Measurements from ENCODE around the gene GALNTL6.
"Not testable (repeated sequence)": the region's sequence is repeated elsewhere in the genome, so short reads cannot be mapped to it uniquely, and the experiment has no call there.

GALNTL6 gene

GRCh38 chr4:172392741-172393140 is 579.5 kb downstream of the GALNTL6 start:
- no peak overlapping the region for H3K4me3 Mint-ChIP-seq
- no peaks in the 10 kb centered on the region for H3K9me3 Mint-ChIP-seq
- H3K4me1 Mint-ChIP-seq (ENCODE audit: low read depth), result no peaks in the 10 kb centered on the region
- no peaks in the 10 kb centered on the region for H3K27me3 Mint-ChIP-seq (ENCODE audit: low read depth)
- H3K27ac Mint-ChIP-seq, result no peak overlapping the region
- no peaks in the 10 kb centered on the region for H3K36me3 Mint-ChIP-seq (ENCODE audit: low read depth)
- no peak for DNase-seq (ENCODE audit: low spot score)

- Mint-ChIP-seq H3K4me1 (ENCODE audit: low read depth) (no peaks in the 10 kb centered on the region), H3K9me3 (no peaks in the 10 kb centered on the region), H3K27me3 (ENCODE audit: low read depth) (no peaks in the 10 kb centered on the region), H3K36me3 (ENCODE audit: low read depth) (no peaks in the 10 kb centered on the region), H3K27ac (no peak overlapping the region), H3K4me3 (no peak overlapping the region)
- DNase-seq (ENCODE audit: low spot score), result no peak
Measured at GRCh38 chr4:172393220-172393619, 580.0 kb downstream of the GALNTL6 start.

GRCh38 chr4:172404676-172405075 is 591.5 kb downstream of the GALNTL6 start:
- Mint-ChIP-seq H3K27ac (no peak overlapping the region), H3K4me1 (ENCODE audit: low read depth) (no peaks in the 10 kb centered on the region), H3K4me3 (no peak overlapping the region), H3K9me3 (no peaks in the 10 kb centered on the region), H3K27me3 (ENCODE audit: low read depth) (no peaks in the 10 kb centered on the region), H3K36me3 (ENCODE audit: low read depth) (no peaks in the 10 kb centered on the region)
- no peak for DNase-seq (ENCODE audit: low spot score)

GRCh38 chr4:172410363-172410762 is 597.2 kb downstream of the GALNTL6 start:
- Mint-ChIP-seq H3K4me1 (ENCODE audit: low read depth) (no peaks in the 10 kb centered on the region), H3K36me3 (ENCODE audit: low read depth) (no peaks in the 10 kb centered on the region), H3K4me3 (no peak overlapping the region), H3K9me3 (no peaks in the 10 kb centered on the region), H3K27me3 (ENCODE audit: low read depth) (no peaks in the 10 kb centered on the region), H3K27ac (no peak overlapping the region)
- no peak for DNase-seq (ENCODE audit: low spot score)

GRCh38 chr4:172411149-172411548 is 597.9 kb downstream of the GALNTL6 start:
- Mint-ChIP-seq H3K36me3 (ENCODE audit: low read depth) (no peaks in the 10 kb centered on the region), H3K27ac (no peak overlapping the region), H3K27me3 (ENCODE audit: low read depth) (no peaks in the 10 kb centered on the region), H3K9me3 (no peaks in the 10 kb centered on the region), H3K4me3 (no peak overlapping the region), H3K4me1 (ENCODE audit: low read depth) (no peaks in the 10 kb centered on the region)
- DNase-seq (ENCODE audit: low spot score), result no peak

GRCh38 chr4:172412851-172413580 is 599.8 kb downstream of the GALNTL6 start:
- Mint-ChIP-seq H3K27me3 (ENCODE audit: low read depth) (no peaks in the 10 kb centered on the region), H3K36me3 (ENCODE audit: low read depth) (no peaks in the 10 kb centered on the region), H3K4me3 (no peak overlapping the region), H3K9me3 (no peaks in the 10 kb centered on the region), H3K4me1 (ENCODE audit: low read depth) (no peaks in the 10 kb centered on the region), H3K27ac (no peak overlapping the region)
- no peak for DNase-seq (ENCODE audit: low spot score)

- H3K4me1 Mint-ChIP-seq (ENCODE audit: low read depth); H3K27ac Mint-ChIP-seq; H3K36me3 Mint-ChIP-seq (ENCODE audit: low read depth); H3K4me3 Mint-ChIP-seq; H3K27me3 Mint-ChIP-seq (ENCODE audit: low read depth); H3K9me3 Mint-ChIP-seq; DNase-seq (ENCODE audit: low spot score): not testable (repeated sequence)
Measured at GRCh38 chr4:172428979-172429378, 615.8 kb downstream of the GALNTL6 start.

- Mint-ChIP-seq H3K9me3 (peaks cover 7% of the 10 kb centered on the region), H3K36me3 (ENCODE audit: low read depth) (no peaks in the 10 kb centered on the region), H3K4me1 (ENCODE audit: low read depth) (no peaks in the 10 kb centered on the region), H3K27me3 (ENCODE audit: low read depth) (no peaks in the 10 kb centered on the region), H3K27ac (no peak overlapping the region), H3K4me3 (no peak overlapping the region)
- DNase-seq (ENCODE audit: low spot score), result no peak
Measured at GRCh38 chr4:172480471-172480870, 667.3 kb downstream of the GALNTL6 start.

GRCh38 chr4:172481802-172482508 is 668.8 kb downstream of the GALNTL6 start:
- Mint-ChIP-seq H3K36me3 (ENCODE audit: low read depth) (no peaks in the 10 kb centered on the region), H3K4me1 (ENCODE audit: low read depth) (no peaks in the 10 kb centered on the region), H3K4me3 (no peak overlapping the region), H3K27ac (no peak overlapping the region), H3K9me3 (peaks cover 7% of the 10 kb centered on the region), H3K27me3 (ENCODE audit: low read depth) (no peaks in the 10 kb centered on the region)
- no peak for DNase-seq (ENCODE audit: low spot score)

- no peaks in the 10 kb centered on the region for H3K9me3 Mint-ChIP-seq
- no peak overlapping the region for H3K27ac Mint-ChIP-seq
- DNase-seq (ENCODE audit: low spot score), result no peak
- H3K4me3 Mint-ChIP-seq, result no peak overlapping the region
- H3K36me3 Mint-ChIP-seq (ENCODE audit: low read depth), result no peaks in the 10 kb centered on the region
- no peaks in the 10 kb centered on the region for H3K27me3 Mint-ChIP-seq (ENCODE audit: low read depth)
- H3K4me1 Mint-ChIP-seq (ENCODE audit: low read depth), result no peaks in the 10 kb centered on the region
Measured at GRCh38 chr4:172485007-172485406, 671.8 kb downstream of the GALNTL6 start.

- no peak overlapping the region for H3K27ac Mint-ChIP-seq
- no peaks in the 10 kb centered on the region for H3K27me3 Mint-ChIP-seq (ENCODE audit: low read depth)
Measured at GRCh38 chr4:172486531-172486930, 673.3 kb downstream of the GALNTL6 start.

GRCh38 chr4:172489861-172490260 is 676.7 kb downstream of the GALNTL6 start:
- no peaks in the 10 kb centered on the region for H3K9me3 Mint-ChIP-seq
- no peak overlapping the region for H3K27ac Mint-ChIP-seq
- no peaks in the 10 kb centered on the region for H3K36me3 Mint-ChIP-seq (ENCODE audit: low read depth)
- no peak overlapping the region for H3K4me3 Mint-ChIP-seq
- no peaks in the 10 kb centered on the region for H3K4me1 Mint-ChIP-seq (ENCODE audit: low read depth)
- H3K27me3 Mint-ChIP-seq (ENCODE audit: low read depth), result no peaks in the 10 kb centered on the region
- DNase-seq (ENCODE audit: low spot score), result no peak

More at GRCh38 chr4:172486531-172486930, 673.3 kb downstream of the GALNTL6 start:
- H3K4me3 Mint-ChIP-seq, result no peak overlapping the region
- H3K4me1 Mint-ChIP-seq (ENCODE audit: low read depth), result no peaks in the 10 kb centered on the region
- H3K36me3 Mint-ChIP-seq (ENCODE audit: low read depth), result no peaks in the 10 kb centered on the region
- H3K9me3 Mint-ChIP-seq, result no peaks in the 10 kb centered on the region
- DNase-seq (ENCODE audit: low spot score), result no peak

GRCh38 chr4:172495769-172496168 is 682.6 kb downstream of the GALNTL6 start:
- Mint-ChIP-seq H3K4me1 (ENCODE audit: low read depth) (no peaks in the 10 kb centered on the region), H3K36me3 (ENCODE audit: low read depth) (no peaks in the 10 kb centered on the region), H3K4me3 (no peak overlapping the region), H3K9me3 (no peaks in the 10 kb centered on the region), H3K27me3 (ENCODE audit: low read depth) (no peaks in the 10 kb centered on the region), H3K27ac (no peak overlapping the region)
- DNase-seq (ENCODE audit: low spot score), result no peak

GRCh38 chr4:172497321-172497720 is 684.1 kb downstream of the GALNTL6 start:
- Mint-ChIP-seq H3K4me3 (no peak overlapping the region), H3K9me3 (no peaks in the 10 kb centered on the region), H3K36me3 (ENCODE audit: low read depth) (no peaks in the 10 kb centered on the region), H3K27me3 (ENCODE audit: low read depth) (no peaks in the 10 kb centered on the region), H3K27ac (no peak overlapping the region), H3K4me1 (ENCODE audit: low read depth) (no peaks in the 10 kb centered on the region)
- DNase-seq (ENCODE audit: low spot score), result no peak

Measured in T-helper 2 cell treated with Interferon-gamma antibody and Interleukin-4, amounts not matched to agents 5 μg/mL and 100 μg/mL, for 36 hours (primary cell).